NCI-H1436 treated with DMSO at 0.1 percent for 48 hours (cell line): Measurements from ENCODE around the gene ATP10A.

ENCODE experiments used
- DNase-seq: peaks from one replicate; lab custom pipeline; 2025; lab: John Stamatoyannopoulos, UW

ATP10A gene

DNA sequence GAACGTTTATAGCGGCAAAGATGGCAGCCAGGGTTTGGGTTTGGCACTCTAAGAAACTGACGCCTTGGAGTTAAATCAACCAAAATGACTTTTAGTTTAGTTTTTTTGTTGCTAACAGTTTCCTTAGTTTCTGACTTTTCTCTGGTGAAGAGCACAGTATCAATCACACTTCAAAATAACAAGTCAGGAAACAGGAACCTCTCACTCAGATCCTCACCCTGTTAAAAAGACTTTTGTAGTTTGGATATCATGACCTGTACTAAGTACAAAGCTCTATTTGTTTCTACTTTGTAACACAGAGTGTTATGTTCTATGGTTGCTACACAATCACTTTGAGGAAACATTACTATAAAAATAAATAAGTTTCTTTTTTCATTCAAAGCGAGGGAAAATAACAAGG is 51.1 kb downstream of the ATP10A start:
- no peak for DNase-seq

DNA sequence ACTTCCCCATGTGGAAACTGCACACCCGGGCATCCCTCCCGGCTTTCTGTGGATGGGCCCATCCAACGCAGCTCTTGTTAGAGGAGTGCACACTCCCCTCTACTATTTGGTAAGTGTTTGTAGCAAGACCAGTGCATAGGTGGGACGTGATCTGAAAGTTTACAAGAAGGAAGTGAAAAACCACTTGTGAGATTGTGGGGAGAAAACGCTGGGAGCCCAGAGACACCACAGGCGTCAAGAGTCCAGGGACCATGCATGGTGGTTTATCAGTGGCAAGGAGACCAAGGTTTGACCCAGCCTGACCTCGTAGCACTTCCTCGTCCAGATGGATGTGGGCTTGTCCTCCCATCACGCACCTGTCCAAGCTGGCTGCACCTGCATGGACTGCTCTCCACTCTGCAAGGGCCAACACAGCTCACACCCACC is 51.6 kb downstream of the ATP10A start:
- DNase-seq, result no peak

DNA sequence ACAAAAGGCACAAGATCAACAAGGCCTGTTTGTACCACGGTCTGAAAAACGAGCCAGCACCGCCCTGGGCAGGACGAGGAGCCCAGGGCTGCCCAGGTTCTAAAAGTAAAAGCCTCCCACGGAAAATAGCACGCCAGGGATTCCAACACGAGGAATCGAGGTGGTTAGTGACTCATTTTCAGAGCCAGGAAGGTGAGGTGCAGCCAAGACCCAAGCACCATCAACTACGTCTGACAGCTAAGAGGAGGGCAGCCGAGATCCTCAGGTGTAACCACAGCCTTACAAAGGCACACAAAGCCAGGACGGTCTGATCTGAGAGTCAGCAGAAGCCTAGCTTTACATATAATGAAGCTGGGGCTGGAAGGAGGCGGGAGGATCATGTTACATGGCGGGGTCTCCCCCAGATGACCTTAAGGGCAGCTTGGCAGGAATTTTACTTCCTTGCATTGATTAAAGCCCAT is 52.5 kb downstream of the ATP10A start:
- no peak for DNase-seq

DNA sequence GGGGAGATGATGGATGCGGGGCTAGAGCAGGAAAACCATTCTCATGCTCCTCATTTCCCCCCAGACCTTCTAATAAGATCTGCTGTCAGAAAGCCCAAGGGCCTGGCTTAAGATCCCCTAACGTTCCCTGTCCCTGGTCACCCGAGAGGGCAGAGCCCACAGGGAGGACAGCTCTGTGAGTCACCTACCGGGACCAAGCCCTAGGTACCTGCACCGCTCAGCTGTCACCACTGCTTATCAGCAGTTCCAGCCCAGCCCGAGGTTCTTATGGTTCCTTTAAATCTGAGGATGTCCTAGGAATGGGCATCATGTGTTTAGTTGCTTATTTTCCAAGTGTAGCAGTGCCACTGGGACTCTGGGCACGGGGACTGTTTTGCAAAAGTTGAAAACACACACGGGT is 53.0 kb downstream of the ATP10A start:
- DNase-seq, result no peak

DNA sequence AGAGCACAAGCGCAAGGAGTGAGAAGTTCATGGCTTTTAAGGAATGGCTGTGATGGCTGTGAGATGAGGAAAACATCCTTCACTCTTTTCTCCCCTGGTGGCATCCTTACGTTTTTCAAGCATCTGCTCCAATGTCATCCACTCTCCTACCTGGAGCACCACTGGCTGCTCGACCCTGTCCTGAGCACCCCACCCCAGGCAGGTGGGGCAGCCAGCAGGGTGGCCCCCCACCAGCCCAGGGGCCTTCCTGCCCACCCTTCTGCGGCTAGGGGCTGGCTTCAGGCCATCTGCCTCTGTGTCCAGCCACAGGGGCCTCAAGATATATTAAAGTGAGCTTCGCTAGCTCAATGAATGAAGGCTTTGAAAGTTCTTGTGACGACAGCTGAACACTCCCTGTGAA is 56.1 kb downstream of the ATP10A start:
- DNase-seq, result no peak

DNA sequence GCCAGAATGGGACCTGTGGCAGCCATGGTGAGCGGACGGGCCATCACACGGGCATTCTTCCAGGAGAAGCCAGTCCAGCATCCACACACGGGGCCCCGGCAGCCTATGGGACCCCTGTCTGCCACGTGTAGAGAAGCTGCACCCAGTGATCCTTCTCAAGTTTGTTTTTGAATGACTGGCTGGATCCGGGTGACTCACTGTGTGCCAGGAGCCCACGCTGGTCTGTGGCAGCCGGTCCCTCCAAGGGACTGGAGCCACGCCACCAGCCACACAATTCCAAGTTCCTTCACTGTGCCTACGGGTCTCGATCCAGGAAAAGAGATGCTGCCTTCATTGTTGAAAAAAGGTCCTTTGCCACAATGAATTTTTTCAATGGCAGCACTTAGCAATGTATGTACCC is 58.1 kb downstream of the ATP10A start:
- no peak for DNase-seq

DNA sequence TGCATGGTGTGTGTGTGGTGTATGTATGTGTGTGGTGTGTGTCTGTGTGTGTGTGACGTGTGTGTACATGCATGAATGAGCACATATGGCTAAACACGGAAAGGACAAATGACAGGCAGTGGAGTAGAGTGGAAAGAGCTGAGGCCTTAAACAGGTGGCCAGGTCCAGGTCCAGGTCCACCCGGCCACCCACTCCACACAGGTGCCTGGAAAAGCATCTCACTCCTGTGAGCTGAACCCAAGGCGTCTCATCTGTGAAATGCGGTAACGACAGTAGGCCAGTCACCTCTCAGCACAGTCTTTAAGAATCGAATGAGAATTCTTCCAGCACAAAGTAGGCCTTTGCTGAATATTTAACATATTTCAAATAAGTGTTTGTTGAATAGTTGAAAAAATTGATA is 58.7 kb downstream of the ATP10A start:
- DNase-seq, result no peak

DNA sequence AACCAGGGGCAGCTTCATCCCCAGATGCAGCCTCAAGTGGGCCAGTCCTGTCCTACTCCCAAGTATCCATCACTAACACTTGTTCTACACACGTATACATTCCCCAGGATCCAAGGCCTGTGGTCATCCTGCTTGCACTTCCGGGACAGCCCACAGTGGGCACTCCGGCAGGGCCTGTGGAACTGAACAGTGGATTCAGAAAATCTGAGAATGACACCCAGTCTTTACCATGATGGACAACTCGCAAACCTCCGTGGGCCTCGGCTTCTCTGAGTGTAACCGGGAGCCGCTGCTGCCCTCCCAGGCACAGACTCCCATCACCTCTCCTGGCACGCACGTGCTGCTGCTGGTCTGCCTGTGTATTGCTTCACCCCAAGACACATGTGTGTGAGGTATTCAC is 59.6 kb downstream of the ATP10A start:
- no peak for DNase-seq

DNA sequence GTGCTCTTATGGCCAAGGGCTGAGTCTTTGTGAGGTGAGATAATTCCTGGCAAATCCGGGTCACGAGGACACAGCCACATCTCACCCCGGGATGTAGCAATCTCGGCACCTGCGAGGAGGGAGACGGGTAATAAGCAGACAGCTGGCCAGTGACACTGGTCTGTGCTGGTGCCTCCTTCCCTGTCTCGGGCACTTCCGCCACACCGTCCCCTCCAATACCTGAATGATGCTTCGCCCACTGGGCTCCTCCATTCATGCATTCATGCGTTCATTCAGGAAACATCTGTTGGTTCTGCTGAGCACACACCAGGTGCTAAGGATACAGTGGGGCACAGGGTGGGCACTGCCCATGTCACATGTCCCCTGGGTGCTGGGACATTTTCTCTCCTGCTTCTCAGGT is 60.1 kb downstream of the ATP10A start:
- no peak for DNase-seq

DNA sequence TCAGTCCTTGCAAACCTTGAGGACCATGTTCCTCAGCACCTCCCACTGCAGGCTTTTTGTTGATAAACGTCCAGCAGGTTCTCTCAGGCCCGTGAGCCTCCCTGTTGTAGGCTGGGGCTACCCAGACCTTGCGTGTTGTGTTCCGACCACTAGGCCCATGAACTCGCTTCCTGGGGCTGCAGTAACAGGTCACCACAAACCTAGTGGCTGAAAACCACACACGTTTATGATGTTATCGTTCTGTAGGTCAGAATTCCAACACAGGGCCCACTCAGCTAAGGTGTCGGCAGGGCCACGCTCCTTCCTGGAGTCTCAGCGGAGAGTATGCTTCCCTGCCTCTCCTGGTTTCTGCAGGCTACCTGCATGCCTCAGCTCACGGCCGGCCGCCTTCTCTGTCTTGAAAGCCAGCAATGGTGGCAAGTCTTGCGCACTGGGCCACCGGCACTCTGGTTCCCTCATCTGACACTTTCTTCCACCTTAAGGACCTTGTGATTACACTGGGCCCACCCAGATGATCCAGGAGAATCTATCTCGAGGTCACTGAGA is 60.8 kb downstream of the ATP10A start:
- no peak for DNase-seq

DNA sequence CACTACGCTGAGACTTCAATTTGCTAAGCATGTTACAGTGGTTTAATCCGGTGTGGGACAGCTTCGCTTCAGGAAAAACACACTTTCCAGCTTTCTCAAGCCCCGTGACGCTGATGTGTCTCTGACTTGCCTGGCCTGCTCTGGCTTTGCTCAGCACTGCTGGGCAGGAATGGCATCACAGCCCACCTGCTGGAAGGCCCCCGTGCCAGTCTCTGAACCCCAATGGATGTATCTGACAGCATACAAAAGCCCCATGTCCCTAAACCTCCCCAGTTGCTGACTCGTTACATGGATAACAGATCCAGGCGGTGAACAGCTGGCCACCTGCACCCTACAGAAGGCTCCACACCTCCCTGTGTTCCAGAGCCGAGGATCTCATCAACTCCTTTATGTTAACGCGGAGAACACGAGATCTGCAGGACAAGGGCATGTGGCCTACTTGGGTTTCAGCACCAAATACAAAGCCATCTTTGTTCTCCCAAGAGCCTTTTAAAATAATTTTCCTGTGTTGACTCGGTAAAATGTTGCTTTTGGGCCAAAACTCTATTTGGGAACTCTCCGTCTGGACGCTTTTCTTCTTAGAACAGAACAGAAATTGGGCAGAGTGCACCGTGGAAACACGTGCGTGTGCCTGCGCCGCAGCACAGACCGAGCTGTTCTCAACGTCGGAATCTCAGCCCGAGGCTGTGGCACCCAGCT is 61.4 kb downstream of the ATP10A start:
- no peak for DNase-seq

DNA sequence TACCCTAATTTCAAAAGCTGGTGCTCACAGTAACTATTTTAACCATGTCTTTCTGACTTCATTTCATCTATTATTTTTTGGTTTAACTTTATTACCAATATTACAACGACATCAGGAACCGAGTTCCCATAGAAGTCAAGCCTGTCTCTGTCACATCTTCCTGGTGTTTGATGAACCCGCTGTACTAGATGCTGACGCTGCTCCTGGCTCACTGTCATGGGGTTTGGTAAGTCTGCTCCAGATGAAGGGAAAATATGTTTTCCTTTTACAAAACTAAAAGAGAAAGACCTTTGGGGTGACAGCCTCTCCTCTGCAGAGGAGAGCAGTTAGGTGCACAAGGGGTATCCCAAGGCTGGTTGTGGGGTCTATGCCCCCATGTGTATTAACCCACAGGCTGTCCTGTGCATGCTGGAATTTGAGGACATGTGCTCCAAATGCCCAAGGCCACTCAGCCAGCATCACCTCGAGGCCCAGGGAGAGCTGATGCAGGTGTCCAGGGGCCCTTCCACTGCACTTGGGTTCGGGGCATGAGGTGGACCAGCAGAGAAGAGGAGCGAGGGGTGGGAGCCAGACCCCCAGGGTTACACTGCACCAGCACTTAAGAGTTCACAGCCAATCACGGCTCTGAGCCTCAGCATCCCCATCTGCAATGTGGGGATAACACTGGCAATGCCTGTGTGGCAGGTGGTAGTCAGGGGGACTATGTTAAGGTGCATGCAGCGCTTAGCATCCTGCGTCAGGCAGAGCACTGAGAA is 62.2 kb downstream of the ATP10A start:
- no peak for DNase-seq

DNA sequence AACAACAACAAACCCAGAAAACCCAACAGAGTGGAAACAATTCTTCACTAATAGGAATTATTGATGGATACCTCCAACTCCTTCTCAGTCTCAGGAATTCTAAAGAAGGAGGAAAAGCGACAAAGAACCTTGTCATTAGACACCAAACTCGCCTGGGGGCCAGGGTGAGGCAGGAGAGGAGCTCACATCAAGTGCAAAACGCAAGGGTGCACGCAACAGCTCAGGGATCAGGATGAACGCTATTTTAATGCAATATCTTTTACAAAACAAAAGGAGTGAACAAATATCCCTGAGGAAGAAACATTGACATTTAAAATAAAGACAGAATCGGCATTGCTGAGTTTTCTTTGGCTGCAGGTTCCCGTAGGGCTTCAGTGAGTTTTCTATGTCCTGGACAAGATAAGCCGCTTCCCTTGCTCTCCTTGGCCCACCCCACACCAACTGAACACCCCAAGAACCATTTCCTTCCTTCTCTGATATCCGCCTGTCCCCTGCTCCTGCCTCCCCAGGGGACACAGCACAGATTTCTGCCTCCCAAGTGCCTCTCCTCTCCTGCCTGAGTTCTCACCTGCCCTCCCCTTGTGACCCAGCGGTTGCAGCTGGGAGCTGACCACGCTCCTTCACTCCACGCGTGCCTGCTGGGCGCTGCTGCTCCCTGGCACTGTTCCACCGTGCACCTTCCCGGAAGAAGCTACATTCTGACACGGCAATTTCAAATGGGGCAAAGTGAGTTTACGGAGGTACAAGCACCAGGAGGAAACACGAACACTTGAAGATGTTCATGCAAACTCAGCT is 63.0 kb downstream of the ATP10A start:
- DNase-seq, result no peak

DNA sequence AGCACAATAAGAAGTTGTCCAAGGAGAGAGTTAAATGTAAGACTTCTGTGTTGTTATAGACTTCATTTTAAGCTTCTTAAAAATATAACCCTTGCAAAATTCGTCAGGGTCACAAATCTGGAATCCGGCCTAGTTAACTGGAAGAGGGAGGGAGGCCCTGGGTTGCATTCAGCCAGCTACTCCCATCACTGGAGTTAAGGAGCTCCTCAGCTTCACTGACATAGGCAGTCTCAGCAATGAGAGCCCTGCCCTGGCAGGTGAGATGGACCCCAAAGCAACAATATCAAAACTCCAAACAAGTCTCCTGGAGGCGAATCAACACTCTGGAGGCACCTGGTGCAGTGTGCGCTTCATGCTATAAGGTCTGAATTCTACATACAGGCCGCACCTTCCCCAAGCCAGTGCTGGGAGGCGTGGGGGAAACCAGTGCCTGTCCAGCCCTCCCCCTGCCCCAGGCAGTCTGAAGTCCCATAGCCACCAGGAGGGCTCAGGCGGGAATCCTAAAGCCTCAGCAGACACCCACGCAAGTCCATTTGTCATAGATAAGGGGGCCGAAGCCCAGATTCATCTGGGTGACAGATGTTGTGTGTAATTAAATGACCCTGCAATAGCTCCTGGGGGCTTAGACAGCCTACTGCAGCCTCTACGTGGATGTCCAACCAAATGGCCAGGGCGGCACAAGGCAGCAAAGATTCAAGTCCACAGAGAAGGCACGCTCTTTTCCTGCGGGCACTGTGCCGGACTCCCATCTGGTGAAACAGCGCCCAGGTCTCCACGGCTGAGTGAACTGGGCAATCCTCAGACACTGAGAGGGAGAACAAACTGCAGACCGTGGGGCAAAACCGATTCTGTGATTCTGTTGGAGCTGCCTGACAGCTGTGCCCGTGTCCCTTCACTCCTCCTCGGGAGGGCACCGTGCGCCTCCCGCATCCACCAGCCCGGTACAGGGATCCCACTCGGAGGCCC is 64.9 kb downstream of the ATP10A start:
- no peak for DNase-seq

DNA sequence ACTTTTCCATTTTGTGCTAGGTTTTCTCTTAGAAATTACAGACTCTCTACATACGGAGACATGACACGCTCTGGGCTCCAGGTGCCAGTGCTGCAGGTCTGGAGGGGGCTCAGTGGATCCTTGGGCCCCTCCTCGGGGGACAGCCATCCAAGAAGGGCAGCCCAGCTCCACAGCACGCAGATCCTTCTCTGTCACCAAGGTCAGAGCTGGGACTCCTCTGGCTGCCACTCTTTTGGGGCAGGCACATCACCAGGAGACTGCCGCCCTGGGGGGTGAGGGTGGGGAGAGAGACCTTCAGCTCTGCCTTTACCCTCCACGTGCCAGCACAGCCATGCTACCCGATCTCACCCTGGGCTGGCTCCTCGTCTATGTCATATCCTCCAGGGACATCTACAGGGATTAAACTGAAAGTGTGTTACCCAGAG is 65.6 kb downstream of the ATP10A start:
- no peak for DNase-seq

DNA sequence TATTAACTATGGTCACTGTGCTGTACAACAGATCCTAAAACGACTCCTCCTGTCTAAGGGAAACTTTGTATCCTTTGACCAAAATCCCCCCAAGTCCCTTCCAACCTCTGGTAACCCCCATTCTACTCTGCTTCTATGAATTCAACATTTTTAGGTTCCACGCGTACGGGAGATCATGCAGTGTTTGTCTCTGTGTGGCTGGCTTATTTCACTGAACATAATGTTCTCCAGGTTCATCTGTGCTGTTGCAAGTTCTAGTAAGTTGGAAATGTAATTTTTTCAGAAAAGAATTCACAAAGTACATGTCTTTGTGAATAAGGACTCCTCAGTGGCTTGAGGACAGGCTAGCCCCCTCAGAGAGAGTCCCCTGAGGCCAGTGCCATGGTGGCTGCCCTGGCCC is 66.1 kb downstream of the ATP10A start:
- DNase-seq, result no peak

DNA sequence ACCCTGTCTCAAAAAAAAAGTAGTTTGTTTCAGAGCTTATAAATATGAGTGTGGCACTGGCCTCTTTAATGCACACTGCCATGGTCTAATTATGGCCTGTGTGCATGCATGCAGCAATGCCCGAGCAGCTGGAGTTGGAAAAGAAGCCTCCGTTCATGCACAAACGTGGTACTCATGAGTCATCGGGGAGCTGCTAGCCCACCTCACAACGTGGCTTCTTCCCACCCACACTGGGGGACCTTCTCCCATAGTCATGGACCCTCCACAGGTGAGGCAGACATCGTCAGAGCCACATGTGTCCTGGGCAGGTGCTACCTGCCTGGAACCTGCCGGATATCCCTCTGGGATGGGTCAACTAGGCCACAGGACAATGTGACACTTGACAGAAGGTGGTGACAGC is 66.7 kb downstream of the ATP10A start:
- DNase-seq, result no peak

DNA sequence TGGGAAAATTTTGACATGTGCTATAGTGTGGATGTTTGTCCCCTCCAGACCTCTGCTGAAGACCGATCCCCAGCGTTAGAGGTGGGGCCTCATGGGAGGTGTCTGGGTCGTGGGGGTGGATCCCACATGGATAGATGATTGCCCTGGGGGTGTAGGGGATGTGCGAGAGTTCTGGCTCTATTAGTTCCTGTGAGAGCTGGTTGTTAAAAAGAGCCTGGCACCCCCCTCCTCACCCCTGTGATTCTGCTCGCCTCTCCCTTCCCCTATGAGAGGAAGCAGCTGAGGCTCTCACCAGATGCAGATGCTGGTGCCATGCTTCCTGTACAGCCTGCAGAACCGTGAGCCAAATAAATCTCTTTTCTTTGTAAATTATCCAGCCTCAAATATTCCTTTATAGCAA is 67.4 kb downstream of the ATP10A start:
- DNase-seq, result no peak

DNA sequence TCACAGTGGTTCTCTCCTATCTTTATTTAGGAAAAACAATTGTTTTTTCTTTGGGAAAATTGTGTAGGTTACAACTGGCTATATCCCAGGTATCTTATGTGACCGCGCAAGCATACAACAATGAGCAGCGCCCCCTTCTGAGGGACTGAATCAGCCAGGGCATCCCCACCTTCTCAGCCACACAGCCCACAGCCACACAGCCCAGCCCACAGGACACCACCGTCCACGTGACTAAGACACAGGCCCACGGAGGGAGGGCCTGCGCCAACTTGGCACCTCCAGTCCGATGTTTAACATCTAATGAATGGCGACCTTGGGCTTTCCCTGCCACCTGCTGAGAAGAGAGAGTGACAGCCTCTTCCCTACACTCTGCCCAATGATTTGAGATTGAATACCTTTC is 68.1 kb downstream of the ATP10A start:
- no peak for DNase-seq

DNA sequence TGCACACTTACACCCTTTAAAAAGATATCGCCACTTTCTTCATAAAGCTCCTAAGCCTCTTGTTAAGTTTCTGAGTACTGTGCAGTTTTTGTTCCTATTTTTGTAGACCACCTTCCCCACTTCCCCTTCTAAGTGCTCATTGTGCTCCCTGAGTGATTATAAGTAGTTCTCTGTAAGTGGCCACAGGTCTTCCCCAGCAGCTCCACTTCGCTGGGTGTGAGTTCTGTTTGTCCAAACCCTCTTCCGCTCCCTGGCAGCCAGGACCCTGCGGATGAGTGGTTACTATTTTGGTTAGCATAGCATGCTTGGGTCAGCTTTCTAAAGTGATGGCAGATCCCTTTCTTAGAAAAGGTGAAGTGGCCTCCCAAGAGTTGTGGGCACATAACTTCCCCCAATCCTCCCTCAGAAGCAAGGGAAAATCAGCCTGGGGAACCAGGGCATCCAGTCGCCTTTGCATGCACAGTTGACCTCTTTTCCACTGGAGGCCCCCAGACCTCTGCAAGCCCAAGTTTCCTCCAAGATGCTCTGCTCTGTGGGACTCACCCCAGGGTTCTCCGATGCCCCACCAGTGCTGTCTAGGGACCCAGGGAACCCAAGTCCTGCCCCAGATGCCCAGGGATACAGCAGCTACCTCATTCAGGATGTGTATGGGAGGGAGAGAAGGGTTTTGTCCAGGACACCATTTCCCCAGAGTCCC is 69.6 kb downstream of the ATP10A start:
- DNase-seq, result no peak

DNA sequence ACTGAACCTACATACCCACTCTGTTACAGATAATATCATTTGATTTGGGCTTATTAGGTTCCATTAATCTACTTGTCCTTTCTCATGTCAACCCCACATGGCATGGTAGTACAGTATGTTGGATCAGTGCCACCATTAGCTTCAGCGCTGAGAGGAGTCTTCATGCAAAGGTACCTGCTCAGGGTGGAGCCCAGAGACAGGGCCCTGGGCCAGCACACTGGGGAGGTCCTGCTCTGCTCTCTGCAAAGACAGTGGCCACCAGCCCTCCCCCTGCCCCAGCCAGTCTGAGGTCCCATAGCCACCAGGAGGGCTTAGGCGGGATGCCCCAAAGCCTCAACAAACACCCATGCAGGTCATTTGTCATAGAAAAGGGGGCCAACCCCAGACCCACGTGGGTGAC is 71.0 kb downstream of the ATP10A start:
- no peak for DNase-seq
